GM23338 (cell line): ENCODE results near the gene SLC17A5. TPM values are rescaled to one million over a fixed set of nuclear protein-coding genes. Genes with fewer than 3 reads are reported as not detected.

Experiments used
- ATAC-seq: fragments of 200-7000 bp; cut with Tn5 transposase; 3 replicates; pipeline ENCODE4 v1.9.1; 2020
- DNase-seq: peaks from one replicate; pipeline ENCODE4 v3.0.0-alpha.2; 2015; ENCODE audit warnings: low spot score
- H2AFZ ChIP-seq: fragments of 200-600 bp; sonication (generic); 2 replicates; pipeline ENCODE4 v1.8.0; 2016; ENCODE audit warnings: antibody characterized with exemption, mild to moderate bottlenecking, moderate library complexity
- H3F3A ChIP-seq: fragments of 200-600 bp; sonication (generic); replicated peaks from 2 replicates; pipeline ENCODE4 v1.8.0; 2017; ENCODE audit warnings: antibody characterized with exemption, mixed run types, low read depth
- H3K27ac ChIP-seq: fragments of 200-600 bp; sonication (generic); 2 replicates; pipeline ENCODE4 v1.6.1; 2016; ENCODE audit warnings: low read depth
- H3K27me3 ChIP-seq: fragments of 200-600 bp; sonication (generic); 2 replicates; pipeline ENCODE4 v1.8.0; 2016; ENCODE audit warnings: mild to moderate bottlenecking, mixed run types, moderate library complexity; ENCODE audit not compliant: insufficient read depth
- H3K36me3 ChIP-seq: fragments of 200-600 bp; sonication (generic); 2 replicates; pipeline ENCODE4 v1.8.0; 2016; ENCODE audit warnings: mild to moderate bottlenecking; ENCODE audit not compliant: insufficient read depth
- H3K4me1 ChIP-seq: fragments of 200-600 bp; sonication (generic); 2 replicates; pipeline ENCODE4 v1.8.0; 2016; ENCODE audit warnings: mild to moderate bottlenecking, moderate library complexity; ENCODE audit not compliant: insufficient read depth
- H3K4me2 ChIP-seq: fragments of 200-600 bp; sonication (generic); 2 replicates; pipeline ENCODE4 v1.7.1; 2017; ENCODE audit warnings: mixed run types
- H3K4me3 ChIP-seq: fragments of 200-600 bp; sonication (generic); 2 replicates; pipeline ENCODE4 v1.6.1; 2016; ENCODE audit warnings: mixed run types
- H3K79me2 ChIP-seq: fragments of 200-600 bp; sonication (generic); replicated peaks from 2 replicates; pipeline ENCODE4 v1.8.0; 2017; ENCODE audit warnings: mild to moderate bottlenecking; ENCODE audit not compliant: insufficient read depth
- H3K9me2 ChIP-seq: fragments of 200-600 bp; sonication (generic); 2 replicates; pipeline ENCODE4 v1.8.0; 2017; ENCODE audit not compliant: insufficient read depth
- H4K20me1 ChIP-seq: fragments of 200-600 bp; sonication (generic); replicated peaks from 2 replicates; pipeline ENCODE4 v1.8.0; 2017; ENCODE audit warnings: mild to moderate bottlenecking; ENCODE audit not compliant: insufficient read depth
- H3K27ac Mint-ChIP-seq: 2 replicates; pipeline ENCODE4 v1.8.0; 2020; ENCODE audit warnings: inconsistent platforms, mild to moderate bottlenecking, moderate library complexity, mixed read lengths
- H3K27me3 Mint-ChIP-seq: 3 replicates; pipeline ENCODE4 v1.8.0; 2022; ENCODE audit warnings: low read depth, mild to moderate bottlenecking, moderate library complexity, mixed read lengths, inconsistent platforms; ENCODE audit not compliant: insufficient read depth, poor library complexity
- H3K36me3 Mint-ChIP-seq: 3 replicates; pipeline ENCODE4 v1.8.0; 2021; ENCODE audit warnings: low read depth, mild to moderate bottlenecking, inconsistent platforms, moderate library complexity, mixed read lengths
- H3K4me1 Mint-ChIP-seq: 3 replicates; pipeline ENCODE4 v1.8.0; 2020; ENCODE audit warnings: mild to moderate bottlenecking, inconsistent platforms, mixed read lengths
- H3K4me3 Mint-ChIP-seq: 3 replicates; pipeline ENCODE4 v1.8.0; 2021; ENCODE audit warnings: moderate library complexity, mild to moderate bottlenecking, inconsistent platforms, mixed read lengths
- H3K9me3 Mint-ChIP-seq: 3 replicates; pipeline ENCODE4 v1.8.0; 2020; ENCODE audit warnings: moderate library complexity, mild to moderate bottlenecking, inconsistent platforms, mixed read lengths
- CREB1 ChIP-seq: fragments of 250-450 bp; sonication (Bioruptor Pico); IDR thresholded peaks from 2 replicates; pipeline ENCODE4 v1.5.0; 2020; ENCODE audit warnings: low read depth, mild to moderate bottlenecking, moderate library complexity
- ETS1 ChIP-seq: IDR thresholded peaks from 2 replicates; pipeline ENCODE4 v1.6.1; 2016; ENCODE audit warnings: antibody characterized with exemption
- EZH2 ChIP-seq: fragments of 200-600 bp; sonication (generic); IDR thresholded peaks from one replicate; pipeline ENCODE4 v1.8.0; 2017; ENCODE audit warnings: antibody characterized with exemption, mild to moderate bottlenecking, low read depth; ENCODE audit not compliant: unreplicated experiment
- EZH2phosphoT487 ChIP-seq: fragments of 200-600 bp; sonication (generic); IDR thresholded peaks from one replicate; pipeline ENCODE4 v1.8.1; 2018; ENCODE audit warnings: antibody characterized with exemption; ENCODE audit not compliant: unreplicated experiment
- JUNB ChIP-seq: IDR thresholded peaks from one replicate; pipeline ENCODE4 v1.6.1; 2016; ENCODE audit warnings: antibody characterized with exemption; ENCODE audit not compliant: unreplicated experiment
- NANOG ChIP-seq: IDR thresholded peaks from 2 replicates; pipeline ENCODE4 v1.6.1; 2016; ENCODE audit warnings: antibody characterized with exemption, borderline replicate concordance
- POLR2AphosphoS5 ChIP-seq: IDR thresholded peaks from 2 replicates; pipeline ENCODE4 v1.6.1; 2016; ENCODE audit warnings: antibody characterized with exemption, low read depth
- STAT1 ChIP-seq: IDR thresholded peaks from one replicate; pipeline ENCODE4 v1.6.1; 2016; ENCODE audit warnings: antibody characterized with exemption; ENCODE audit not compliant: unreplicated experiment
- ZNF114 ChIP-seq: fragments of 250-450 bp; sonication (Bioruptor Pico); IDR thresholded peaks from 2 replicates; pipeline ENCODE4 v1.5.0; 2020; ENCODE audit warnings: mild to moderate bottlenecking, moderate library complexity
- ZNF331 ChIP-seq: fragments of 250-450 bp; sonication (Bioruptor Pico); IDR thresholded peaks from 2 replicates; pipeline ENCODE4 v1.5.0; 2020; ENCODE audit warnings: low read depth, mild to moderate bottlenecking, moderate library complexity
- ZNF462 ChIP-seq: fragments of 250-450 bp; sonication (Bioruptor Pico); IDR thresholded peaks from 2 replicates; pipeline ENCODE4 v1.5.0; 2020; ENCODE audit warnings: mild to moderate bottlenecking, moderate library complexity
- polyA plus RNA-seq: library from polyadenylated mRNA; unstranded; fragments of >200 nt; fragmentation: Nextera tagmentation; extraction: Ambion mirVana; gene quantifications from 2 replicates; pipeline ENCODE4 v1.2.1, GENCODE V29; 2016
- total RNA-seq: library from RNA; depleted of rRNA; stranded (reverse); fragments of >200 nt; shearing (Covaris generic); gene quantifications from 2 replicates; pipeline ENCODE4 v1.2.3, GENCODE V29; 2014
- TF ChIP-seq, protein P1 (sequence below), 2 experiments: fragments of 200-600 bp in 1 of 2; sonication (generic) in 1 of 2; conservative IDR thresholded peaks; 2 replicates each; pipeline versions ENCODE4 v1.5.1 to v1.6.1; 2016 to 2017; ENCODE audit warnings: antibody characterized with exemption in 2 of 2, low read depth in 2 of 2, mild to moderate bottlenecking in 2 of 2, moderate library complexity in 1 of 2
- TF ChIP-seq, protein P2 (sequence below): IDR thresholded peaks from one replicate; pipeline ENCODE4 v1.6.1; 2018; ENCODE audit warnings: antibody characterized with exemption; ENCODE audit not compliant: unreplicated experiment

SLC17A5 gene
- total and polyA plus RNA-seq, 2 experiments from 2014 or later: 9.2 to 17.7 TPM

DNA sequence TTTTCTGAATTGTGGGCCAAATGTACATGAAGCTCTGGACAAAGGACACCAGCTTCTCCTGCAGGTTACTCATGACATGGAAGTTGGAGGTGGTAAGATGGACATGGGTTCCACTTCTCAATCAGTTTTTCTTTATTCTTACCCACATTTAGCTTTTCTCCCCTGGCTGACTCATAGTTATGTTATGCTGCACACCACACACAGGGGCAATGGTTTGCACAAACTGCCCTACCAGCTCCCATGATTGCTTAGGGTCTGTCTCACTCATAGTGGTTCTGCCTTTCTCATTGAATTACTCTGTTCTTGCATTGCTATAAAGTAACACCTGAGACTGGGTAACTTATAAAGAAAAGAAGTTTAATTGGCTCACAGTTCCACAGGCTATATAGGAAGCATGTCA is 37.7 kb upstream of the SLC17A5 start:
- TF ChIP-seq ZNF114 (CRISPR knock-in tag): no peak
- no peak for TF ChIP-seq STAT1
- TF ChIP-seq POLR2AphosphoS5: no peak
- no peak for TF ChIP-seq ZNF331
- TF ChIP-seq, protein P1, sequence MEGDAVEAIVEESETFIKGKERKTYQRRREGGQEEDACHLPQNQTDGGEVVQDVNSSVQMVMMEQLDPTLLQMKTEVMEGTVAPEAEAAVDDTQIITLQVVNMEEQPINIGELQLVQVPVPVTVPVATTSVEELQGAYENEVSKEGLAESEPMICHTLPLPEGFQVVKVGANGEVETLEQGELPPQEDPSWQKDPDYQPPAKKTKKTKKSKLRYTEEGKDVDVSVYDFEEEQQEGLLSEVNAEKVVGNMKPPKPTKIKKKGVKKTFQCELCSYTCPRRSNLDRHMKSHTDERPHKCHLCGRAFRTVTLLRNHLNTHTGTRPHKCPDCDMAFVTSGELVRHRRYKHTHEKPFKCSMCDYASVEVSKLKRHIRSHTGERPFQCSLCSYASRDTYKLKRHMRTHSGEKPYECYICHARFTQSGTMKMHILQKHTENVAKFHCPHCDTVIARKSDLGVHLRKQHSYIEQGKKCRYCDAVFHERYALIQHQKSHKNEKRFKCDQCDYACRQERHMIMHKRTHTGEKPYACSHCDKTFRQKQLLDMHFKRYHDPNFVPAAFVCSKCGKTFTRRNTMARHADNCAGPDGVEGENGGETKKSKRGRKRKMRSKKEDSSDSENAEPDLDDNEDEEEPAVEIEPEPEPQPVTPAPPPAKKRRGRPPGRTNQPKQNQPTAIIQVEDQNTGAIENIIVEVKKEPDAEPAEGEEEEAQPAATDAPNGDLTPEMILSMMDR (conservative IDR thresholded peaks at IDR 0.05; ENCODE audit: low read depth in 2 of 2): no peak
- TF ChIP-seq EZH2phosphoT487: no peak
- TF ChIP-seq EZH2: no peak
- no peak for TF ChIP-seq ZNF462 (CRISPR knock-in tag)
- no peak for TF ChIP-seq CREB1
- no peak for TF ChIP-seq JUNB
- TF ChIP-seq, protein P2, sequence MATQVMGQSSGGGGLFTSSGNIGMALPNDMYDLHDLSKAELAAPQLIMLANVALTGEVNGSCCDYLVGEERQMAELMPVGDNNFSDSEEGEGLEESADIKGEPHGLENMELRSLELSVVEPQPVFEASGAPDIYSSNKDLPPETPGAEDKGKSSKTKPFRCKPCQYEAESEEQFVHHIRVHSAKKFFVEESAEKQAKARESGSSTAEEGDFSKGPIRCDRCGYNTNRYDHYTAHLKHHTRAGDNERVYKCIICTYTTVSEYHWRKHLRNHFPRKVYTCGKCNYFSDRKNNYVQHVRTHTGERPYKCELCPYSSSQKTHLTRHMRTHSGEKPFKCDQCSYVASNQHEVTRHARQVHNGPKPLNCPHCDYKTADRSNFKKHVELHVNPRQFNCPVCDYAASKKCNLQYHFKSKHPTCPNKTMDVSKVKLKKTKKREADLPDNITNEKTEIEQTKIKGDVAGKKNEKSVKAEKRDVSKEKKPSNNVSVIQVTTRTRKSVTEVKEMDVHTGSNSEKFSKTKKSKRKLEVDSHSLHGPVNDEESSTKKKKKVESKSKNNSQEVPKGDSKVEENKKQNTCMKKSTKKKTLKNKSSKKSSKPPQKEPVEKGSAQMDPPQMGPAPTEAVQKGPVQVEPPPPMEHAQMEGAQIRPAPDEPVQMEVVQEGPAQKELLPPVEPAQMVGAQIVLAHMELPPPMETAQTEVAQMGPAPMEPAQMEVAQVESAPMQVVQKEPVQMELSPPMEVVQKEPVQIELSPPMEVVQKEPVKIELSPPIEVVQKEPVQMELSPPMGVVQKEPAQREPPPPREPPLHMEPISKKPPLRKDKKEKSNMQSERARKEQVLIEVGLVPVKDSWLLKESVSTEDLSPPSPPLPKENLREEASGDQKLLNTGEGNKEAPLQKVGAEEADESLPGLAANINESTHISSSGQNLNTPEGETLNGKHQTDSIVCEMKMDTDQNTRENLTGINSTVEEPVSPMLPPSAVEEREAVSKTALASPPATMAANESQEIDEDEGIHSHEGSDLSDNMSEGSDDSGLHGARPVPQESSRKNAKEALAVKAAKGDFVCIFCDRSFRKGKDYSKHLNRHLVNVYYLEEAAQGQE: no peak
- TF ChIP-seq ETS1: no peak
- TF ChIP-seq NANOG: no peak
- Histone ChIP-seq H3K4me3 (no peak overlapping the region), H3K27me3 (peaks cover 13% of the 10 kb centered on the region), H3F3A (no peaks in the 10 kb centered on the region), H4K20me1 (no peaks in the 10 kb centered on the region), H3K9me2 (no peaks in the 10 kb centered on the region; the same call in 1 of the 2 replicates), H2AFZ (no peak overlapping the region), H3K36me3 (no peaks in the 10 kb centered on the region), H3K4me1 (peaks cover 7% of the 10 kb centered on the region), H3K79me2 (no peaks in the 10 kb centered on the region), H3K27ac (no peak overlapping the region), H3K4me2 (no peak overlapping the region)
- H3K27me3 Mint-ChIP-seq: peaks cover 13% of the 10 kb centered on the region
- DNase-seq: no peak
- peaks cover 11% of the 10 kb centered on the region; the same call in 2 of the 3 replicates for H3K4me1 Mint-ChIP-seq
- ATAC-seq: no peak
- no peak overlapping the region for H3K4me3 Mint-ChIP-seq
- peaks cover 7% of the 10 kb centered on the region; the same call in 2 of the 3 replicates for H3K9me3 Mint-ChIP-seq
- no peak overlapping the region for H3K27ac Mint-ChIP-seq
- H3K36me3 Mint-ChIP-seq: peaks cover 7% of the 10 kb centered on the region; the same call in 2 of the 3 replicates
